Activated CD4-positive, alpha-beta T cell treated with anti-CD3 and anti-CD28 coated beads, Interleukin-10, Interleukin-2, amounts not matched to agents 100 ng/mL and 50 ng/mL, durations not matched to agents 16 hours and 8 hours (primary cell): ENCODE results near the gene NDUFA6.

ENCODE experiments used
- DNase-seq: peaks from one replicate; pipeline ENCODE4 v3.0.0-alpha.2; 2020

NDUFA6 gene

GRCh38 chr22:42070517-42071422, 19.8 kb downstream of the NDUFA6 start, which contains the start of gene NAGA:
TSS of gene NAGA (minus strand) at chr22:42070812. CDS start at chr22:42070297, 515 bp downstream.
- DNase-seq, result peak; percentile 98

GRCh38 chr22:42069801-42070516, 20.6 kb downstream of the NDUFA6 start:
- no peak for DNase-seq

- DNase-seq, result no peak
Measured at GRCh38 chr22:42068291-42068690, 22.3 kb downstream of the NDUFA6 start.

- no peak for DNase-seq
Measured at GRCh38 chr22:42067671-42068251, 22.8 kb downstream of the NDUFA6 start.

DNA sequence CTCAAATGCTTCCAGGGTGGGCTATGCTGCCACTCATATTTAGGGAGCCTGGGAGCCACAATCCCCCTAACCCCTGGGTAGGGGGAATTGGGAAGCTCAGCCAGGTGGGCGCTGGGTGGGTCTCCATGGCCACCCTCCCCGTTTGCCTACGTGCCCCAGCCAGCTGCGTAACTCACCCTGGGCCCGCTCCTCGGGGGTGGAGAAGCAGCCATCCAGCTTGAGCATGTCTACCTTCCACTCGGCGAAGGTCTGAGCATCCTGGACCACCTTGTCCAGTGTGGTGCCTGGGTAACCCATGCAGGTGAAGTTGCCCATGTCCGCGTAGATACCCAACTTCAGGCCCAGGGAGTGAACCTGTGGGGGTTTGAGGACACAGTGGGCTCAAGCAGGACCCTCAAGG, 23.6 kb downstream of the NDUFA6 start:
- DNase-seq, result no peak

- DNase-seq, result no peak
Measured at GRCh38 chr22:42066126-42066761, 24.3 kb downstream of the NDUFA6 start.

- DNase-seq, result no peak
Measured at GRCh38 chr22:42065438-42066125, 25.0 kb downstream of the NDUFA6 start.

DNA sequence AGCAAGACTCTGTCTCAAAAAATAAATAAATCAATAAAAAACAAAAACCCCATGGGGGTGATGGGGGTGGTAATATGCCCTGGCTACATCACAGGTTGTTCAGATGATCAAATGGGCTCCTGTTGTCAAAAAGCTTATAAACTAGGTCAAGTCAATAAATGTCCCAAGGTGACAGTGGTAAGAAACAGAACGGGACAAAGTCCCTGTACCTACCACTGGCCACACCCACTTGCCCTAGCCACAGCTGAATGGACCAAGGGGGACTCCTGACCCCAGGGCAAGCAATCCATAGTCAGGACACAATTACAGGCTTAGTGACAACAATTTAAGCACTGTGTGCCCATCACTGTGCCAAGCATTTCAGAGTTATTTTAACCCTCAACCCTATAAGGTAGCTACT, 25.9 kb downstream of the NDUFA6 start:
- no peak for DNase-seq

DNA sequence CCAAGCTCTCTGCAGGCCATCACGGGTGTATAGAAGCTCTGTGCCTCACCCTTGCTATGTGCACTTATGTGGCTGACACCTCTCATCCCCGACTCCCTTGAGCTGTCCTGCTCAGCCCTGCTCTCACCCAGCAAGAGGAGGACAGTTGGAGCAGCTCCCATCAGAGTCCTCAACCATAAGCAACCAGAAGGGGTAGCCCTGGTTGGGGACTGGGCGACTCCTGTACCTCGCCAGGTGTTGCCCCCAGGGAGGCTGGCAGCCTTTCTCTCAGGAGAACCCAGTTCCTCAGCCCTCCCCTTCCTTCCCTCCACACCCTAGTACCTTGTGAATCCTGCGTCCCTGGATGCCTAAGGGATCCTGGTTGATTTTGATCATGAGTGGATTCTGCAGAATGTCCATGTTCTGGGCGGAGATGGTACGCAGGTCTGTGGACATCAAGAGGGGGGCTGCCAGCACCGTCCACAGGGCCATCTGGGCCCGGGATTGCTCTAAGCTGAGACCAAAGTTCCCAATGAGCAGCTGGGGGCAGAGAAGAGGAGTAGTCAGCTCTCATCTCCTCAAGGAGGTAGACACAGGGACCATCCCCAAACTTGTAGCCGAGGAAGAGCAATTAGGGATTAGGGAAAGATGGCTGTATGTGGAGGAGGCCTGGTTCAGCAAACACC, 27.9 kb downstream of the NDUFA6 start:
- DNase-seq, result no peak

DNA sequence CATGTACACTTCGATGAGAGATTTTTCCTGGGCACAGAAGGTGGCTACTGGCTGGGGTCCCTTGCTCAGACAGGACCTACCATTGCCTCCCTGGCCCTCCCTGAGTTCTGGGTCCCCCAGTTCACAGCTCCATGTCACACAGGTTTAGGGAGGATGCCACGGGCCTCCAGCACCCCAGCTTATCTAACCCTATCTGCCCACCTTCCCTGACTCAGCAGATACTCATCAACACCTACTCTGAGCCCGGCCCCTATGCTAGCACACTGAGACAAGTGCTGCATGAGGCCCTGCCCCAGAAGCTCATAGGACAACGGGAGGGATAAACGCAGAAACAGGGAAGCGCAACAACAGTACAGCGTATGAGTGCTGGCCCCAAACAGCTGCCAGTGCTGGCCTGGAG, 29.5 kb downstream of the NDUFA6 start:
- no peak for DNase-seq

- DNase-seq, result no peak
Measured at GRCh38 chr22:42060489-42060888, 30.1 kb downstream of the NDUFA6 start.

GRCh38 chr22:42056757-42057511, 33.6 kb downstream of the NDUFA6 start:
- DNase-seq, result no peak

DNA sequence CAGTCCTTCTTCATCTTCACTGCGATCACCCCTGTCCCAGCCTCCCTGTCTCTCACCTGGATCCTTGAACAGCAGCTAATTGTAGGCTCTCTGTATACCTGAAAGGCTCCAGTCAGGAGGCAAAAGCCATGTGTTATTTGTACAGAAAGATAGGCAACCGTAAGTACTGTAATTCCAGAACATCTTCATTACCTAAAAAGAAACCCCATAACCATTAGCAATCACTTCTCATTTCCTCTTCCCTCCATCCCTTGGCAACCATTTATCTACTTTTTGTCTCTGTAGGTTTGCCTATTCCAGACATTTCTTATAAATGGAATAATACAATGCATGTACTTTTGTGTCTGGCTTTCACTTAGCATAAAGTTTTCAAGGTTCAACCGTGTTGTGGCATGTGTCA, 37.8 kb downstream of the NDUFA6 start:
- no peak for DNase-seq

DNA sequence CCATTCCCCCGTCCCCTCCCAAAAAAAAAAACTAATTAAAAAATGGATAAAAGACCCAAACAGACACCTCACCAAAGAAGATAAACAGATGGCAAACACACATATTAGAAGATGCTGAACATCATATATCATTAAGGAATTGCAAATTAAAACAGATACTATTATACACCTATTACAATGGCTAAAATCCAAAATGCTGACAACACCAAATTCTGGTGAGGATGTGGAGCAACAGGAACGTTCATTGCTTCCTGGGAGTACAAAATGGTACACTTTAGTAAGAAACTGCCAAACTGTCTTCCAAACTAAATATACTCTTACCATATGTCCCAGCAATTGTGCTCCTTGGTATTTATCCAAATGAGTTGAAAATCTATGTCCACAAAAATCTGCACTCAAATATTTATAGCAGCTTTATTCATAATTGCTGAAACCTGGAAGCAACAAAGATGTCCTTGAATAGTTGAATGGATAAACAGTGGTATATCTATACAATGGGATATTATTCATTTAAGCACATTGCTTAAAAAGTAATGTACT, 39.9 kb downstream of the NDUFA6 start:
- DNase-seq, result no peak

GRCh38 chr22:42041784-42042183, 48.8 kb downstream of the NDUFA6 start:
- no peak for DNase-seq

DNA sequence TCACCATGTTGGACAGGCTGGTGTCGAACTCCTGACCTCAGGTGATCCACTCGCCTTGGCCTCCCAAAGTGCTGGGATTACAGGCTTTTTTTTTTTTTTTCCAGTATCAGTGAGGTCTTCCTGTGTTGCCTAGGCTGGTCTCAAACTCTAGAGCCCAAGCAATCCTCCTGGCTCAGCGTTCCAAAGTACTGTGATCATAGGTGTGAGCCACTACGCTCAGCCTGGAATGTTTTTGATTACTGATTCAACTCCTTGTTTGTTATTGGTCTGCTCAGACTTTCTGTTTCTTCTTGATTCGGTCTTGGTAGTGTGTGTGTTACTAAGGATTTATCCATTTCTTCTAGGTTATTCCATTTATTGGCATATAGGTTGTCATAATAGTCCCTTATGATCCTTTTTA, 51.3 kb downstream of the NDUFA6 start:
- no peak for DNase-seq
